Activated T-helper 1 cell treated with anti-CD3 and anti-CD28 coated beads, Interleukin-12 subunit alpha, Interleukin-12 subunit beta, Interleukin-2, Interleukin-4 antibody, amounts not matched to agents 30 ng/mL and 10 ng/mL and 1 ng/mL, durations not matched to agents 14 hours and 24 hours and 36 hours (primary cell): ENCODE measurements around the gene DYRK4. TPM values are rescaled to one million over a fixed set of nuclear protein-coding genes. Genes with fewer than 3 reads are reported as not detected.
A peak's percentile ranks its signal among the peaks of the same experiment; 100 is the strongest.

Experiments used
- DNase-seq: peaks from one replicate; pipeline ENCODE4 v3.0.0; 2021; ENCODE audit warnings: low spot score
- H3K27ac Mint-ChIP-seq: one replicate; pipeline ENCODE4 v1.8.0; 2021; ENCODE audit warnings: mild to moderate bottlenecking, mixed read lengths
- H3K27me3 Mint-ChIP-seq: one replicate; pipeline ENCODE4 v1.8.0; 2022; ENCODE audit warnings: mild to moderate bottlenecking, moderate library complexity, mixed read lengths; ENCODE audit not compliant: insufficient read depth
- H3K36me3 Mint-ChIP-seq: one replicate; pipeline ENCODE4 v1.8.0; 2021; ENCODE audit warnings: low read depth, mixed read lengths
- H3K4me1 Mint-ChIP-seq: one replicate; pipeline ENCODE4 v1.8.0; 2021; ENCODE audit warnings: low read depth, mixed read lengths
- H3K4me3 Mint-ChIP-seq: one replicate; pipeline ENCODE4 v1.8.0; 2021; ENCODE audit warnings: mild to moderate bottlenecking, moderate library complexity, mixed read lengths
- H3K9me3 Mint-ChIP-seq: one replicate; pipeline ENCODE4 v1.8.0; 2021; ENCODE audit warnings: mixed read lengths
- intact Hi-C: fragments of 100-400 bp; cut with micrococcal nuclease; formaldehyde crosslinking; loops from one replicate; pipeline ENCODE4 v1.15.1; 2024
- total RNA-seq: library from RNA; stranded (reverse); gene quantifications from 2 replicates; pipeline ENCODE4 v1.2.3, GENCODE V29; 2022

The DYRK4 gene
- total RNA-seq, 1 donor from 2014 or later: 29.8 TPM

- H3K36me3 Mint-ChIP-seq: peaks cover 22% of the 10 kb centered on the region
- peak overlapping the region; percentile 91 for H3K27ac Mint-ChIP-seq
- intact Hi-C loops: no loop called here
- peaks cover 30% of the 10 kb centered on the region for H3K4me1 Mint-ChIP-seq
- peak overlapping the region; percentile 98 for H3K4me3 Mint-ChIP-seq
- peaks cover 2% of the 10 kb centered on the region for H3K27me3 Mint-ChIP-seq
- DNase-seq: no peak
- no peaks in the 10 kb centered on the region for H3K9me3 Mint-ChIP-seq
Measured at GRCh38 chr12:4540170-4540569, 21.8 kb upstream of the DYRK4 start.

- intact Hi-C loops: no loop called here
- Mint-ChIP-seq H3K4me3 (no peak overlapping the region), H3K27me3 (peaks cover 2% of the 10 kb centered on the region), H3K27ac (no peak overlapping the region), H3K4me1 (peaks cover 30% of the 10 kb centered on the region), H3K9me3 (no peaks in the 10 kb centered on the region), H3K36me3 (peaks cover 26% of the 10 kb centered on the region)
- DNase-seq: no peak
Measured at GRCh38 chr12:4540638-4541037, 21.4 kb upstream of the DYRK4 start.

GRCh38 chr12:4545195-4545594 is 16.8 kb upstream of the DYRK4 start:
- Mint-ChIP-seq H3K27me3 (no peaks in the 10 kb centered on the region), H3K4me1 (peaks cover under 1% of the 10 kb centered on the region), H3K4me3 (no peak overlapping the region), H3K9me3 (no peaks in the 10 kb centered on the region), H3K36me3 (peaks cover 33% of the 10 kb centered on the region), H3K27ac (no peak overlapping the region)
- DNase-seq: no peak
- intact Hi-C loops: no loop called here

GRCh38 chr12:4552191-4552590 is 9.8 kb upstream of the DYRK4 start:
- H3K27me3 Mint-ChIP-seq: no peaks in the 10 kb centered on the region
- no peaks in the 10 kb centered on the region for H3K9me3 Mint-ChIP-seq
- H3K36me3 Mint-ChIP-seq: peaks cover 28% of the 10 kb centered on the region
- DNase-seq: no peak
- intact Hi-C loops: no loop called here
- no peak overlapping the region for H3K4me3 Mint-ChIP-seq
- no peaks in the 10 kb centered on the region for H3K4me1 Mint-ChIP-seq
- no peak overlapping the region for H3K27ac Mint-ChIP-seq

- intact Hi-C loops: no loop called here
- Mint-ChIP-seq H3K27ac (no peak overlapping the region), H3K9me3 (no peaks in the 10 kb centered on the region), H3K36me3 (peaks cover 26% of the 10 kb centered on the region), H3K27me3 (no peaks in the 10 kb centered on the region), H3K4me1 (no peaks in the 10 kb centered on the region), H3K4me3 (no peak overlapping the region)
- DNase-seq: no peak
Measured at GRCh38 chr12:4553943-4554342, 8.1 kb upstream of the DYRK4 start.

- Mint-ChIP-seq H3K27me3 (no peaks in the 10 kb centered on the region), H3K36me3 (peaks cover 21% of the 10 kb centered on the region), H3K9me3 (no peaks in the 10 kb centered on the region), H3K4me3 (no peak overlapping the region), H3K4me1 (no peaks in the 10 kb centered on the region), H3K27ac (no peak overlapping the region)
- intact Hi-C loops: no loop called here
- no peak for DNase-seq
Measured at GRCh38 chr12:4555804-4556203, 6.2 kb upstream of the DYRK4 start.

- no peaks in the 10 kb centered on the region for H3K27me3 Mint-ChIP-seq
- H3K36me3 Mint-ChIP-seq: peaks cover 24% of the 10 kb centered on the region
- H3K9me3 Mint-ChIP-seq: no peaks in the 10 kb centered on the region
- intact Hi-C loops: no loop called here
- peaks cover 3% of the 10 kb centered on the region for H3K4me1 Mint-ChIP-seq
- no peak overlapping the region for H3K27ac Mint-ChIP-seq
- H3K4me3 Mint-ChIP-seq: no peak overlapping the region
- DNase-seq: no peak
Measured at GRCh38 chr12:4556735-4557530, 5.1 kb upstream of the DYRK4 start.

- DNase-seq: no peak
- peaks cover 28% of the 10 kb centered on the region for H3K36me3 Mint-ChIP-seq
- intact Hi-C loops: no loop called here
Measured at GRCh38 chr12:4557586-4557985, 4.4 kb upstream of the DYRK4 start.

GRCh38 chr12:4558171-4558570 is 3.8 kb upstream of the DYRK4 start:
- DNase-seq: no peak
- Mint-ChIP-seq H3K36me3 (peaks cover 28% of the 10 kb centered on the region), H3K27ac (no peak overlapping the region), H3K4me3 (no peak overlapping the region), H3K9me3 (no peaks in the 10 kb centered on the region), H3K4me1 (peaks cover 13% of the 10 kb centered on the region), H3K27me3 (no peaks in the 10 kb centered on the region)
- intact Hi-C loops: no loop called here

More at GRCh38 chr12:4557586-4557985, 4.4 kb upstream of the DYRK4 start:
- Mint-ChIP-seq H3K4me3 (no peak overlapping the region), H3K9me3 (no peaks in the 10 kb centered on the region), H3K27ac (no peak overlapping the region), H3K4me1 (peaks cover 9% of the 10 kb centered on the region), H3K27me3 (no peaks in the 10 kb centered on the region)

- H3K36me3 Mint-ChIP-seq: peaks cover 19% of the 10 kb centered on the region
- H3K9me3 Mint-ChIP-seq: no peaks in the 10 kb centered on the region
- DNase-seq: no peak
- H3K4me1 Mint-ChIP-seq: peaks cover 26% of the 10 kb centered on the region
- intact Hi-C loops: no loop called here
- H3K27ac Mint-ChIP-seq: no peak overlapping the region
- H3K27me3 Mint-ChIP-seq: no peaks in the 10 kb centered on the region
- H3K4me3 Mint-ChIP-seq: no peak overlapping the region
Measured at GRCh38 chr12:4563336-4563735, 1.3 kb downstream of the DYRK4 start.

GRCh38 chr12:4564818-4565217 is 2.8 kb downstream of the DYRK4 start:
- no peak for DNase-seq
- no peak overlapping the region for H3K27ac Mint-ChIP-seq
- peak overlapping the region; percentile 57 for H3K4me3 Mint-ChIP-seq
- H3K36me3 Mint-ChIP-seq: peaks cover 19% of the 10 kb centered on the region
- H3K27me3 Mint-ChIP-seq: no peaks in the 10 kb centered on the region
- intact Hi-C loops: no loop called here
- H3K9me3 Mint-ChIP-seq: no peaks in the 10 kb centered on the region
- peaks cover 26% of the 10 kb centered on the region for H3K4me1 Mint-ChIP-seq

- no peak for DNase-seq
- intact Hi-C loops: no loop called here
- no peaks in the 10 kb centered on the region for H3K9me3 Mint-ChIP-seq
- peaks cover 26% of the 10 kb centered on the region for H3K4me1 Mint-ChIP-seq
- peaks cover 9% of the 10 kb centered on the region for H3K36me3 Mint-ChIP-seq
- no peak overlapping the region for H3K4me3 Mint-ChIP-seq
- no peak overlapping the region for H3K27ac Mint-ChIP-seq
- H3K27me3 Mint-ChIP-seq: no peaks in the 10 kb centered on the region
Measured at GRCh38 chr12:4566474-4566873, 4.5 kb downstream of the DYRK4 start.

- no peaks in the 10 kb centered on the region for H3K27me3 Mint-ChIP-seq
Measured at GRCh38 chr12:4567073-4567881, 5.3 kb downstream of the DYRK4 start.

More at GRCh38 chr12:4567073-4567881, 5.3 kb downstream of the DYRK4 start:
- Mint-ChIP-seq H3K4me1 (peaks cover 19% of the 10 kb centered on the region), H3K9me3 (no peaks in the 10 kb centered on the region), H3K27ac (no peak overlapping the region), H3K36me3 (peaks cover 8% of the 10 kb centered on the region), H3K4me3 (no peak overlapping the region)
- intact Hi-C loops: no loop called here
- DNase-seq: no peak
